Activated naive CD4-positive, alpha-beta T cell treated with anti-CD3 and anti-CD28 coated beads, Interleukin-2, amount 10 ng/mL, durations not matched to agents 7 days and 5 days (primary cell): ENCODE data around the gene CERS5.

ENCODE experiments used
- CTCF ChIA-PET: fragments of 350-600 bp; sonication (Branson Sonifier 250); formaldehyde crosslinking; loops from one replicate; lab custom pipeline; 2021; ENCODE audit warnings: antibody characterized with exemption; lab: Charles Lee
- DNase-seq: peaks from one replicate; pipeline ENCODE4 v3.0.0-alpha.2; 2020
- H3K27ac Mint-ChIP-seq: one replicate; pipeline ENCODE4 v1.8.0; 2021; ENCODE audit warnings: mild to moderate bottlenecking, moderate library complexity, mixed read lengths
- H3K27me3 Mint-ChIP-seq: one replicate; pipeline ENCODE4 v1.8.0; 2021; ENCODE audit warnings: mild to moderate bottlenecking, mixed read lengths
- H3K36me3 Mint-ChIP-seq: one replicate; pipeline ENCODE4 v1.8.0; 2021; ENCODE audit warnings: mixed read lengths
- H3K4me1 Mint-ChIP-seq: one replicate; pipeline ENCODE4 v1.8.0; 2021; ENCODE audit warnings: mixed read lengths
- H3K4me3 Mint-ChIP-seq: one replicate; pipeline ENCODE4 v1.8.0; 2021; ENCODE audit warnings: mild to moderate bottlenecking, moderate library complexity, mixed read lengths
- H3K9me3 Mint-ChIP-seq: one replicate; pipeline ENCODE4 v1.8.0; 2021; ENCODE audit warnings: mixed read lengths

Gene CERS5

DNA sequence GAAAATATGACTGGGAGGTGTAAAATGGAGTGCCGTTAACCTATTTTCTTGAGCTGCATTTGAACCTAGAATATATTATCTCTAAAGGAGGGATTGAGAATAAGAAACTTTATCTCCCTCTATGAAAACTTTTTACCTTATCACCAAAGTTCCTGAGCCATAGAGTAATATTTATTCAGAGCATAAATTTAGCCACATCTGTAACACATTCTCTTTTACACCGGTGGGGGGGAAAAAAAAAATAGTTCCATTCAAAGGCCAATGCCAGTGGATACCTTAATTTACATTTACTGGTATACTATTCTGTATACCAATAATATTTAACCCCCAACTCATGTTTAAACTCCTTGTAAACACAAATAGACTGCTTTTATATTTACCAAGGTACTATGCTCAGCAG, 21.7 kb downstream of the CERS5 start:
- H3K4me3 Mint-ChIP-seq, result no peak overlapping the region
- H3K4me1 Mint-ChIP-seq, result peaks cover 4% of the 10 kb centered on the region
- H3K27ac Mint-ChIP-seq, result no peak overlapping the region
- H3K27me3 Mint-ChIP-seq, result no peaks in the 10 kb centered on the region
- no peak for DNase-seq
- H3K9me3 Mint-ChIP-seq, result no peaks in the 10 kb centered on the region
- CTCF ChIA-PET, result interaction anchor here (0.9 kb wide), 1 partner anchor 13 kb away, joined by 5 read pairs; no protein-coding TSS in a partner anchor
- peaks cover 10% of the 10 kb centered on the region for H3K36me3 Mint-ChIP-seq

DNA sequence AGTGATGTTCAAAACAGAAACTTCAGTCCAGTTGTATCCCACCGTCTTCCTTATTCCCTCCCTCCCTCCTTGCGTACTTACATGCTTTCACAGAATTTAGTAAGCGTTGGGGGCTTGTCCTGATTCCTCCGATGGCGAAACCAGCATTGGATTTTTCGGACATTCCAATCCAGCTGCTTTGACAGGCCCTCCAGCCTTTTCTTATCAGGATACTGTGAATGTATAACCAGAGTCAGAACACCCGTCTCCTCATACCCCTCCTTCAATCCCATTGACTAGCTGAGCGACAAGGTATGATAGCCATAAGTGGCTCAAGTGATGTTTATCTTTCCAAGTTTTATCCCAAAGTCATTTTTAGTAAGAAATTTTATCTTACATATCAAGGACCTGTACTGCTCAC, 24.2 kb downstream of the CERS5 start:
- Mint-ChIP-seq H3K4me1 (no peaks in the 10 kb centered on the region), H3K9me3 (no peaks in the 10 kb centered on the region), H3K36me3 (peaks cover 20% of the 10 kb centered on the region), H3K27me3 (no peaks in the 10 kb centered on the region), H3K27ac (no peak overlapping the region), H3K4me3 (no peak overlapping the region)
- DNase-seq, result no peak
- CTCF ChIA-PET, result interaction anchor here (1.5 kb wide), 1 partner anchor 33 kb away, joined by 6 read pairs; no protein-coding TSS in a partner anchor

DNA sequence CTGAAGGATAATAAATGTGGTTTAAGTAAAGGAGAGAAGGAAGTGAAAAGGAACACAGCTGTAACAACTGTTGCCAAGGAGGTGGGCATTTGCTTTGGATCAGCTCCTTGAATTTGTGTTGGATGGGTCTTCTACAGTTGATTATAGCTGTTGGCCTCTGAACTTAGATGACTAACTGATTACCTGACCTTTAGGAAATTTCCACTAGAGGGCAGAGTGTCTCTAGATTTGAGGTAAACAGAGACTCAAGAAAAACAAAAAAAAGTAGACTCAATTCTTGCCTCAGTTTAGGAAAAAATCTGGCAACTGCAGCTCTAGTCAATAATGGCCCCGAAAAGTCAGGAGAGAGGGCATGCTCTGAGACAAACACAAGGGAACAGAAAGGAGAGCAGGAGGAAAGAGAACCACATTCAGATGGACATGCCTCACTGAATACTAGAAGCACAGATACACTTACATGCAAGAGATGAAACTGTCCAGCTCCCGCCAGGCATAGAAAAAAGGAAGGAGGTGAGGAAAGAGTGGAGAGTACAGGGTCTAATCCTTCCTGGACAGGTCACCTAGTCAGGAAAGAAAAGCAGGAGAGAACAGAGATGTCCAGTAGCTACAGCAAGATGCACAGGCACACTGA, 34.5 kb downstream of the CERS5 start:
- no peaks in the 10 kb centered on the region for H3K27me3 Mint-ChIP-seq
- DNase-seq, result no peak
- CTCF ChIA-PET, result interaction anchor here (0.5 to 3.6 kb wide), 27 partner anchors 10 to 547 kb away, joined by 3 to 24 read pairs (median 4); partner anchors contain the start of genes CERS5, COX14 and LIMA1
- H3K27ac Mint-ChIP-seq, result peak overlapping the region; percentile 9
- no peak overlapping the region for H3K4me3 Mint-ChIP-seq
- H3K4me1 Mint-ChIP-seq, result no peaks in the 10 kb centered on the region
- H3K9me3 Mint-ChIP-seq, result no peaks in the 10 kb centered on the region
- H3K36me3 Mint-ChIP-seq, result peaks cover 40% of the 10 kb centered on the region

DNA sequence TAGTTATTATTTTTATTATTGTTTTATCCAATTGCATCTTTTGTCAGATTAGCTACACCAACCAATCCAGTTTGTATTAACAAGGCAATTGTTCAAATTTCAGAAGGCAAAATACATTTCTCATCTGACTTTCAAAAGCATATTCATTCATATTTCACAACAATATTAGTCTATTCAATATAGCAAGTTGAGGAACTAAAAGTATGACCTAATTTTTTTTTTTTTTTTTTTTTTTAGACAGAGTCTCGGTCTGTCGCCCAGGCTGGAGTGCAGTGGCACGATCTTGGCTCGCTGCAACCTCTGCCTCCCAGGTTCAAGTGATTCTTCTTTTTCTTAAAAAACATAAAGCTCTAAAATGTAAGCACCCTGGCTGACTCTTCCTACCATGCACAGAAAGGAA, 37.9 kb downstream of the CERS5 start:
- Mint-ChIP-seq H3K9me3 (no peaks in the 10 kb centered on the region), H3K36me3 (peaks cover 30% of the 10 kb centered on the region), H3K27ac (no peak overlapping the region), H3K4me3 (no peak overlapping the region), H3K27me3 (no peaks in the 10 kb centered on the region), H3K4me1 (peaks cover 15% of the 10 kb centered on the region)
- CTCF ChIA-PET, result interaction anchor here (0.5 to 1.9 kb wide), 5 partner anchors 13 to 204 kb away, joined by 3 to 7 read pairs (median 4); partner anchors contain the start of gene COX14
- no peak for DNase-seq

DNA sequence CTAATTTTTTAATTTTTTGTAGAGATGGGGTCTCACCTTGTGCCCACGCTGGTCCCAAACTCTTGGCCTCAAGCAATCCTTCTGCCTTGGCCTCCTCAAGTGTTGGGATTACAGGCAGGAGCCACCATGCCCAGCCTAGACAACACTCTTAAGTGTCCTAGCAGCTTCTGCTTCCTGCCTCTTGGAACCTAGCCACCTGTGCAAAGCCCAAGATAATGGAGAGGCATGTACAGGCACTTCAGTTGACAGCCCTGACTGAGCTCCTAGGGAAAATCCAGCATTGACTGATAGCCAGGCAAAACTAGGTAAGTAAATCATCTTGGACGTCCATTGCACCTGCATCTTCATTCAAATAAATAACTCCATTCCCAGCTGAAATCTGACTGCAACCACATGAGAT, 39.6 kb downstream of the CERS5 start:
- H3K27me3 Mint-ChIP-seq, result no peaks in the 10 kb centered on the region
- peaks cover 17% of the 10 kb centered on the region for H3K4me1 Mint-ChIP-seq
- CTCF ChIA-PET, result interaction anchor here (0.6 to 2.8 kb wide), 5 partner anchors 16 to 73 kb away, joined by 3 to 15 read pairs (median 4); partner anchors contain the start of gene COX14

DNA sequence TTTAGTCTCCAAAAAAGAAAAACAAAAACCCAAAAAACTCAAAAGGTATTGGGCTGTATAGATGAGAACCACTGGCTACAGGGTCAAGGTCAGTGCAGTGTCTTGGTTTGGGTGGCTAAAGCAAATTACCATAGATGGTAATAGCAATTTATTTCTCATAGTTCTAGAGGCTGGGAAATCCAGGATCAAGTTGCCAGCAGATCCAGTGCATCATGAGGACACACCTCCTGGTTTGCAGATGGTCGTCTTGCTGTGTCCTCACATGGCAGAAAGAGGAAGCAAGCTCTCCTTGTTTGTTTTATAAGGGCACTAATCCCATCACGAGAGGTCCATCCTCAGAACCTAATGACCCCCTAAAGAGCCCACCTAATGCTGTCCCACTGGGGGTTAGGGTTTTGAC, 44.0 kb downstream of the CERS5 start:
- H3K27ac Mint-ChIP-seq, result no peak overlapping the region
- H3K27me3 Mint-ChIP-seq, result no peaks in the 10 kb centered on the region
- no peak overlapping the region for H3K4me3 Mint-ChIP-seq
- H3K4me1 Mint-ChIP-seq, result peaks cover 17% of the 10 kb centered on the region
- no peak for DNase-seq
- H3K9me3 Mint-ChIP-seq, result no peaks in the 10 kb centered on the region
- CTCF ChIA-PET, result interaction anchor here (1.3 to 1.6 kb wide), 2 partner anchors 9 to 12 kb away, joined by 3 to 5 read pairs; partner anchors contain the start of gene COX14
- peaks cover 27% of the 10 kb centered on the region for H3K36me3 Mint-ChIP-seq

More for the DNA sequence above, 39.6 kb downstream of the CERS5 start:
- Mint-ChIP-seq H3K27ac (no peak overlapping the region), H3K4me3 (no peak overlapping the region), H3K9me3 (no peaks in the 10 kb centered on the region), H3K36me3 (peaks cover 27% of the 10 kb centered on the region)
- DNase-seq, result no peak

DNA sequence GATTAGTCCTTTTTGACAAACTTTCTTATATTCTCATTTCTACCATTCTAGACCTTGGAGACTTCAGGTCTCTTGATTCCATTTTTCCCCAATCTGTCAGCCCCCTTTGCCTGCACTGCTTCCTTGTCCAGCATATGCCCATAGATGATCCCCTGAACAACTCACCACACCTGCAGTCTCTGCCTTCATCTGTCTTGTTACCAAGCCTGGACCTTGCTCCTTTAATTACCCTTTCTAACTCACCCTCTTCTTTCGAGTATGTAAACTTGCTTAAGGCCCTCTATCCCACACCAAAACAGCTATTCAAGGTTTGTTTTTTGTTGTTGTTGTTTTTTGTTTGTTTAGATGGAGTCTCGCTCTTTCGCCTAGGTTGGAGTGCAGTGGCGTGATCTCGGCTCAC, 45.5 kb downstream of the CERS5 start:
- no peak overlapping the region for H3K27ac Mint-ChIP-seq
- no peak overlapping the region for H3K4me3 Mint-ChIP-seq
- no peak for DNase-seq
- H3K27me3 Mint-ChIP-seq, result no peaks in the 10 kb centered on the region
- H3K9me3 Mint-ChIP-seq, result no peaks in the 10 kb centered on the region
- CTCF ChIA-PET, result interaction anchor here (1.3 to 3.4 kb wide), 2 partner anchors 10 kb away, joined by 3 to 18 read pairs; partner anchors contain the start of gene COX14
- peaks cover 19% of the 10 kb centered on the region for H3K4me1 Mint-ChIP-seq
- H3K36me3 Mint-ChIP-seq, result peaks cover 31% of the 10 kb centered on the region

DNA sequence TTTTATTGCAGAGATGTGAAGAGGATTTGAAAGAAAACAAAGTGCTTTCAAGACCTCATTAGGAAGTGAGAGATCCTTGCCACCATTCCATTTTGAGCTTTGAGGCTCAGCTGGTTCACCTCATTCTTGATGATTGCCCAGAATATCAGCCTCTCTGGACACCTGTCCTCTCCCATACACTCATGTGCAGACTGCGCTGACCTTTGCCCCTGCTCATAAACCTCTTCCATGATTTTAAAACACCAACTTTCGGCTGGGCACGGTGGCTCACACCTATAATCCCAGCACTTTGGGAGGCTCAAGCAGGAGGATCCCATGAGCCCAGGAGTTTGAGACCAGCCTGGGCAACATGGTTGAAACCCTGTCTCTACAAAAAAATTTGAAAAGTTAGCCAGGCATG, 46.2 kb downstream of the CERS5 start:
- Mint-ChIP-seq H3K27ac (no peak overlapping the region), H3K4me3 (no peak overlapping the region), H3K36me3 (peaks cover 37% of the 10 kb centered on the region), H3K9me3 (no peaks in the 10 kb centered on the region), H3K4me1 (peaks cover 24% of the 10 kb centered on the region), H3K27me3 (no peaks in the 10 kb centered on the region)
- DNase-seq, result no peak
- CTCF ChIA-PET, result interaction anchor here (1.0 to 3.4 kb wide), 3 partner anchors 9 to 11 kb away, joined by 3 to 18 read pairs (median 4); partner anchors contain the start of gene COX14

DNA sequence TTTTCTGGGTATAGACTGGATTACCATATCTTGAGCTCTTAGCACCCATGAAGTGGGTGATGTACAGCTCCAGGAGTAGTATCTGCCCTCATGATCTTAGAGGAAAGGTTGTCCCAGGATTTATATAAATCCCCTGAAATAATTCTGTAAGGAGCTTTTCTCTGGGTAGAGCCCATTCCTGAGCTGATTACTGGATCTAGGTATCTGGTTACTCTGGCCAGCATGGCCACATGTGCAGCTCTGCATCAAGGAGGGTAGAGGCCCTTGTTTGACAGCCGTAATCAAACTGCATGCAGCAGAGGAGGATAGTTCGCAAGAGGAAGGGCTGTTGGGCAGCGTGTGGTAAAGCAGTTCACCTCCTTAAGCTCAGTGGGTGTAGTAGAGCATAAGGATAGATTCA, 46.6 kb downstream of the CERS5 start:
- Mint-ChIP-seq H3K4me3 (no peak overlapping the region), H3K36me3 (peaks cover 38% of the 10 kb centered on the region), H3K27me3 (no peaks in the 10 kb centered on the region), H3K4me1 (peaks cover 24% of the 10 kb centered on the region), H3K9me3 (no peaks in the 10 kb centered on the region), H3K27ac (no peak overlapping the region)
- no peak for DNase-seq
- CTCF ChIA-PET, result interaction anchor here (1.0 to 3.4 kb wide), 3 partner anchors 9 to 12 kb away, joined by 3 to 18 read pairs (median 4); partner anchors contain the start of gene COX14

DNA sequence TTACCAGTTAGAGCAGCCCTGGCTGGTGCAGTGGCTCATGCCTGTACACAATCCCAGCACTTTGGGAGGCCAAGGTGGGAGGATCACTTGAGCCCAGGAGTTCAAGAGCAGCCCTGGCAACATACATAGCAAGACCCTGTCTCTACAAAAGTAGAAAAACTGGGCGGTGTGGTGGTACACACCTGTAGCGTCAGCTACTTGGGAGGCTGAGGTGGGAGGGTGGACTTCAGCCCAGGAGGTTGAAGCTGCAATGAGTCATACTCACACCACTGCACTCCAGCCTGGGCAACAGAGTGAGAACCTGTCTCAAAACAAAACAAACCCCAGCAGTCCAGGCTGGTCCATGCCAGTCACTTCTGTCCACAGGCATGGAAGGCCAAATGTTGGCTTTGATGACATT, 47.8 kb downstream of the CERS5 start:
- H3K4me1 Mint-ChIP-seq, result peaks cover 19% of the 10 kb centered on the region
- H3K9me3 Mint-ChIP-seq, result no peaks in the 10 kb centered on the region
- H3K27ac Mint-ChIP-seq, result no peak overlapping the region
- DNase-seq, result no peak
- H3K27me3 Mint-ChIP-seq, result no peaks in the 10 kb centered on the region
- CTCF ChIA-PET, result interaction anchor here (0.7 to 1.1 kb wide), 2 partner anchors 9 to 32 kb away, joined by 3 read pairs; no protein-coding TSS in a partner anchor
- peaks cover 40% of the 10 kb centered on the region for H3K36me3 Mint-ChIP-seq
- H3K4me3 Mint-ChIP-seq, result no peak overlapping the region

DNA sequence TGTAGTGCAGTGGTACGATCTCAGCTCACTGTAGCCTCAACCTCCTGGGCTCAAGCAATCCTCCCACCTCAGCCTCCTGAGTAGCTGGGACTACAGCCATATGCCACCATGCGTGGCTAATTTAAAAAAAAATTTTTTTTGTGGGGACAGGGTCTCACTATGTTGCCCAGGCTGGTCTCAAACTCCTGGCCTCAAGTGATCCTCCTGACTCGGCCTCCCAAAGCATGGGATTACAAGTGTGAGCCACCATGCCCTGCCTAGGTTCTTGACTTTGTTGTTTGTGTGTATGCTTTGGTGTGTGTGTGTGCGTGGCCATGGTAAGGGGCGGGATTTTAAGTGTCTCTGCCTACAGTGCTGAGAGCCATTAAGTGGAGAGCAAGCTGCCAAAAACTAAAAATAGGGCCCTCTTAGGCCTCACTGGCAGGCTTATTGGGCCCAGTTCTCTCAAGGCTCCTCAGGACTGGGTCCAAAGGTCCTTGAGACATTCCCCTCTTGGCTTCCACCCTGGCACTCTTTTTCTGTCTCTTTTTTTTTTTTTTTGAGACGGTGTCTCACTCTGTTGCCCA, 50.0 kb downstream of the CERS5 start:
- H3K27ac Mint-ChIP-seq, result no peak overlapping the region
- H3K27me3 Mint-ChIP-seq, result no peaks in the 10 kb centered on the region
- DNase-seq, result no peak
- H3K4me3 Mint-ChIP-seq, result no peak overlapping the region
- H3K36me3 Mint-ChIP-seq, result peaks cover 37% of the 10 kb centered on the region
- no peaks in the 10 kb centered on the region for H3K9me3 Mint-ChIP-seq
- CTCF ChIA-PET, result interaction anchor here (1.3 to 2.0 kb wide), 2 partner anchors 15 to 29 kb away, joined by 3 to 13 read pairs; no protein-coding TSS in a partner anchor
- peaks cover 29% of the 10 kb centered on the region for H3K4me1 Mint-ChIP-seq

DNA sequence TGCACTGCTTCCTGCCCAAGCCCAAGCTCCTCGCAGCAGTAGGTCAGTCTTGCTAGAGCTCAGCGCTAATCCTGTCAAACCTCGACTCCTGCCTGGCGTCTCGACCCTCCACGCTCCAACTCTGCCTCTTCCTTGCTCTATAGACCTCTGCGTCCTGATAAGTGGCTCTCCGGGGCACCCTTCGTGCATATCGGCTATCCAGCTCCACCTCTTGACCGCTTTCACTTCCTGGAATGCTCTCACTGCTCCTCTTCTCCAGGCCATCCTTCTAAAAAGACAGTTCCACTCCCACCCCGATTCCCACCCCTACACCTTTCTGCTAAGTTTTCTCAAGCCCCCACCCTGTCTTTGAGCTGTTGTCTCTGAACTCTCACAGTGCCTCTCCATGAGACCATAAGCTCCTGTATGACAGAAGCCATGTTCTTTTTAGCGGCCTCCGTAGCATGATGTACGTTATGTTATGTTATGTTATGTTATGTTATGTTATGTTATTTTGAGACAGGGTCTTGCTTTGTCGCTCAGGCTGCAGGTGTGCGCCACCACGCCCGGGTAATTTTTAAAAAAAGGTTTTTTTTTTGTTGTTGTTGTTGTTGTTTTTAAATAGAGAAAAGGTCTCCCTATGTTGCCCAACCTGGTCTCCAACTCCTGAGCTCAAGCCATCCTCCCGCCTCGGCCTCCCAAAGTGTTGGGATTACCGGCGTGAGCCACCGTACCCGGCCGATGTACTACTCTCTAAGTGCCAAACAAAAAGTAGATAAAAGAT, 54.5 kb downstream of the CERS5 start:
- H3K4me1 Mint-ChIP-seq, result peaks cover 44% of the 10 kb centered on the region
- DNase-seq, result no peak
- H3K36me3 Mint-ChIP-seq, result peaks cover 23% of the 10 kb centered on the region
- H3K9me3 Mint-ChIP-seq, result no peaks in the 10 kb centered on the region
- peak overlapping the region; percentile 93 for H3K4me3 Mint-ChIP-seq
- peak overlapping the region; percentile 98 for H3K27ac Mint-ChIP-seq
- peaks cover 4% of the 10 kb centered on the region for H3K27me3 Mint-ChIP-seq
- CTCF ChIA-PET, result interaction anchor here (1.2 to 4.8 kb wide), 17 partner anchors 9 to 88 kb away, joined by 3 to 40 read pairs (median 11); partner anchors contain the start of genes CERS5, GPD1, RACGAP1 and SMARCD1

DNA sequence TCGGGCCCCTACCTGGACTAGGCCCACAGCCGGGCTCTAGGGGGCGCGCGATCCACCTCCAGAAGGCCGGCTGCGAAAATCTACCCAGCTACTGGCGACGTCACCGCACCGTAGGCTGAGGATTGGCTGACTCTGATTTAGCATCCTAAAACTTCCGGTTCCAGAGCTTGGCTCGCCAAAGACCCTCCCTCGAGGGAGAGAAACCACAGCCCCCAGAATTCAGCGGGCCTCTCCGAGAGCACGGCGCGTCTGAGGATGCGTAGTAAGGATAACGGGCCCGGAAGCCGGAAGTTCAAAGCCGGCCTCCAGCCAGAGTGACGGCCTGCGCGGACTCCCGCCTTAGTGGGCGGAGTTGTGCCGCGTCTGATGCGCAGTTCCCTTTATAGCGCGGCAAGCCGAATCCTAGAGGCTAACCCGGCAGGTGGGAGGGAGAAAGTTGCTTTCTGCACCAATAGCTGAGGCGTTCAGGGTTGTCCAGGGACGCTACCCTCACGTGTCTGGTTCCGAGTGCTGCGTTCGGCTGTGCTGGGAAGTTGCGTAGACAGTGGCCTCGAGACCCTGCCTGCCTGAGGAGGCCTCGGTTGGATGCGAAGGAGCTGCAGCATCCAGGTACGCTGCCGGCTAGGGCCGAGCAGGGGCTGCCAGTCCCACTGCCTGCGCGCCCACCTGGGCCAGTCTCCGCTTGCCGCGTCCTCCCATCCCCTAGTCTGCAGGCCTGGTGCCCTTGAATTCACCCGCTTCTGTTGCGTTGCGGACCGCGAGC, 55.3 kb downstream of the CERS5 start, which contains the start of gene COX14:
COX14 (plus strand) TSS at position 544 of the 763 bp plus-strand sequence. CDS start 7,808 bp downstream, outside the sequence.
- Mint-ChIP-seq H3K4me3 (peak within 1 kb of the TSS; percentile 93), H3K9me3 (no peaks in the 10 kb centered on the region), H3K27ac (peak within 1 kb of the TSS; percentile 98), H3K36me3 (peaks cover 20% of the 10 kb centered on the region), H3K4me1 (peaks cover 42% of the 10 kb centered on the region), H3K27me3 (peaks cover 4% of the 10 kb centered on the region)
- CTCF ChIA-PET, result interaction anchor here (0.7 to 4.8 kb wide), 31 partner anchors 9 to 291 kb away, joined by 3 to 40 read pairs (median 7); partner anchors contain the start of genes CERS5, GPD1, RACGAP1 and SMARCD1
- DNase-seq, result peak; percentile 99
